DOHH2 (cell line): ENCODE data around the gene CDC42BPA.

Experiments
- H3F3A ChIP-seq: fragments of 200-600 bp; sonication (generic), shearing (Covaris generic); 2 replicates; pipeline ENCODE4 v1.6.0; 2016; ENCODE audit warnings: antibody characterized with exemption, mild to moderate bottlenecking; ENCODE audit not compliant: control insufficient read depth, insufficient read depth
- H3K27ac ChIP-seq: fragments of 200-600 bp; sonication (generic); 2 replicates; pipeline ENCODE4 v1.5.1; 2014; ENCODE audit warnings: low read depth, mild to moderate bottlenecking, low read length, moderate library complexity
- H3K27me3 ChIP-seq: fragments of 200-600 bp; sonication (generic); 2 replicates; pipeline ENCODE4 v1.6.1; 2014; ENCODE audit warnings: mild to moderate bottlenecking, low read length, mixed read lengths; ENCODE audit not compliant: control insufficient read depth
- H3K36me3 ChIP-seq: fragments of 200-600 bp; sonication (generic); 2 replicates; pipeline ENCODE4 v1.6.1; 2014; ENCODE audit warnings: mild to moderate bottlenecking, low read length, moderate library complexity, mixed read lengths; ENCODE audit not compliant: control insufficient read depth
- H3K4me1 ChIP-seq: fragments of 200-600 bp; sonication (generic); 2 replicates; pipeline ENCODE4 v1.6.1; 2014; ENCODE audit warnings: mild to moderate bottlenecking, low read length, mixed read lengths; ENCODE audit not compliant: control insufficient read depth
- H3K4me2 ChIP-seq: fragments of 200-600 bp; sonication (generic); 2 replicates; pipeline ENCODE4 v1.6.0; 2014; ENCODE audit warnings: mild to moderate bottlenecking, low read length, moderate library complexity
- H3K4me3 ChIP-seq: fragments of 200-600 bp; sonication (generic); 2 replicates; pipeline ENCODE4 v1.5.1; 2014; ENCODE audit warnings: mild to moderate bottlenecking, low read length, mixed read lengths
- H3K79me2 ChIP-seq: fragments of 200-600 bp; sonication (generic); 2 replicates; pipeline ENCODE4 v1.6.1; 2014; ENCODE audit warnings: mild to moderate bottlenecking, low read length, mixed read lengths; ENCODE audit not compliant: control insufficient read depth
- H3K9me2 ChIP-seq: fragments of 200-600 bp; sonication (generic); replicated peaks from 2 replicates; pipeline ENCODE4 v1.6.1; 2014; ENCODE audit warnings: mild to moderate bottlenecking, low read length, mixed read lengths; ENCODE audit not compliant: control insufficient read depth
- H3K9me3 ChIP-seq: fragments of 200-600 bp; sonication (generic); 2 replicates; pipeline ENCODE4 v1.6.1; 2014; ENCODE audit warnings: antibody characterized with exemption, low read length, mixed read lengths; ENCODE audit not compliant: control insufficient read depth, insufficient read depth
- H4K20me1 ChIP-seq: fragments of 200-600 bp; sonication (generic); 2 replicates; pipeline ENCODE4 v1.6.0; 2014; ENCODE audit warnings: low read depth, mild to moderate bottlenecking, antibody characterized with exemption, low read length, moderate library complexity; ENCODE audit not compliant: control insufficient read depth, insufficient read depth
- EZH2phosphoT487 ChIP-seq: fragments of 200-600 bp; sonication (generic); IDR thresholded peaks from 2 replicates; pipeline ENCODE4 v1.6.1; 2017; ENCODE audit warnings: borderline replicate concordance, mild to moderate bottlenecking, antibody characterized with exemption, low read length, moderate library complexity, mixed read lengths
- TF ChIP-seq, protein P1 (sequence below): fragments of 200-600 bp; sonication (generic); IDR thresholded peaks from one replicate; pipeline ENCODE4 v1.5.1; 2014; ENCODE audit warnings: antibody characterized with exemption, mild to moderate bottlenecking, low read depth, low read length; ENCODE audit not compliant: poor library complexity, severe bottlenecking

CDC42BPA gene

DNA sequence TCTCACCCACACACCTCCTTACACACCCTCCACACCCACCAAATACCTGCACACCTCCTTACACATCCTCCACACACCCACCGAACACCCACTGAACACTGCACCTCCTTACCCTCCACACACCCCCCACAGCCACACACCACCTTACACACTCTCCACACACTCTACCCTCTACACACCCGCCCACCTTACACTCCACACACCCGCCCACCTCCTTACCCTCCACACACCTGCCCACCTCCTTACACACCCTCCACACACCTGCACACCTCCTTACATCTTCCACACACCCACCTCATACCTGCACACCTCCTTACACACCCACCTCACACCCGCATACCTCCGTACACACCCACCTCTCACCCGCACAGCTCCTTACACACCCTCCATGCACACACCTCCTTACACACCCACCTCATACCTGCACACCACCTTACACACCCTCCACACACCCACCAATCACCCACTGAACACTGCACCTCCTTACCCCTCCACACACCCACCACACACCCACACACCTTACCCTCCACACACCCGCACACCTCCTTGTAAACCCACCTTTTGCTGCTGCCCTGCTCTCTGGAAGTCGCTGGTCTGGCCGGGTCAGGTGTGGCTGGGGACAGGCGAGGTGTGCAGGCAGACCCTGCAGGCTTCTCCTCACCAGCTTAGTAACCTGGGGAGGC lies 339.7 kb downstream of the CDC42BPA start:
- Histone ChIP-seq H3K4me3 (no peak overlapping the region), H3K9me2 (no peaks in the 10 kb centered on the region), H3F3A (no peaks in the 10 kb centered on the region), H3K27me3 (no peaks in the 10 kb centered on the region), H3K9me3 (no peaks in the 10 kb centered on the region), H4K20me1 (no peaks in the 10 kb centered on the region), H3K4me1 (no peaks in the 10 kb centered on the region), H3K4me2 (no peak overlapping the region), H3K27ac (no peak overlapping the region), H3K79me2 (no peaks in the 10 kb centered on the region), H3K36me3 (no peaks in the 10 kb centered on the region)
- no peak for TF ChIP-seq EZH2phosphoT487
- TF ChIP-seq, protein P1, sequence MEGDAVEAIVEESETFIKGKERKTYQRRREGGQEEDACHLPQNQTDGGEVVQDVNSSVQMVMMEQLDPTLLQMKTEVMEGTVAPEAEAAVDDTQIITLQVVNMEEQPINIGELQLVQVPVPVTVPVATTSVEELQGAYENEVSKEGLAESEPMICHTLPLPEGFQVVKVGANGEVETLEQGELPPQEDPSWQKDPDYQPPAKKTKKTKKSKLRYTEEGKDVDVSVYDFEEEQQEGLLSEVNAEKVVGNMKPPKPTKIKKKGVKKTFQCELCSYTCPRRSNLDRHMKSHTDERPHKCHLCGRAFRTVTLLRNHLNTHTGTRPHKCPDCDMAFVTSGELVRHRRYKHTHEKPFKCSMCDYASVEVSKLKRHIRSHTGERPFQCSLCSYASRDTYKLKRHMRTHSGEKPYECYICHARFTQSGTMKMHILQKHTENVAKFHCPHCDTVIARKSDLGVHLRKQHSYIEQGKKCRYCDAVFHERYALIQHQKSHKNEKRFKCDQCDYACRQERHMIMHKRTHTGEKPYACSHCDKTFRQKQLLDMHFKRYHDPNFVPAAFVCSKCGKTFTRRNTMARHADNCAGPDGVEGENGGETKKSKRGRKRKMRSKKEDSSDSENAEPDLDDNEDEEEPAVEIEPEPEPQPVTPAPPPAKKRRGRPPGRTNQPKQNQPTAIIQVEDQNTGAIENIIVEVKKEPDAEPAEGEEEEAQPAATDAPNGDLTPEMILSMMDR, result no peak

DNA sequence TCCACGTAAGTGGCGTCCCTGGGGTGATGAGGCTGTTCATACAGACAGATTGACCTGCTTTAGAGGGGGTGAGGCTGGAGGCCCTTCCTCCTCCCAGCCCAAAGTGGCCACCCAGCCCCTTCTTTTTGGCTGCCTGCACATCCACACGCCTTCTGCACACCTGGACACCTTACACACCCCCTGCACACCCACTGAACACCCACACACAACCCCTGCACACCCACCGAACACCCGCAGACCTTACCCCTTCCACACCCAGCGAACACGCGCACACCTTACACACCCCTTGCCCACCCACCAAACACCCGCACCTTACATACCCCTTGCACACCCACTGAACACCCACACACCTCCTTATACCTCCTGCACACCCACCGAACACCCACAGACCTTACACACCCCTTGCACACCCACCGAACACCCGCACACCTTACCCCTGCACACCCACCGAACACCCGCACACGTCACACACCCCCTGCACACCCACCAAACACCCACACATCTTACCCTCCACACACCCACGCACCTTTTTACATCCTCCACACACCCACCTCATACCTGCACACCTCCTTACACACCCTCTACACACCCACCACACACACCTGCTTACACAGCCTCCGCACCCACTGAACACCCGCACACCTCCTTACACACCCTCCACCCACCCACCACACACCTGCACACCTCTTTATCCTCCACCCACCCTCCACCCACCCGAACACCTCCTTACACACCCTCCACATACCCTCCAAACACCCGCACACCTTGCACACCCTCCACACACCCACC lies 340.5 kb downstream of the CDC42BPA start:
- TF ChIP-seq, protein P1, result no peak
- no peak for TF ChIP-seq EZH2phosphoT487
- Histone ChIP-seq H3K4me2 (no peak overlapping the region), H3K27ac (no peak overlapping the region), H3K9me3 (no peaks in the 10 kb centered on the region), H3F3A (no peaks in the 10 kb centered on the region), H3K9me2 (no peaks in the 10 kb centered on the region), H3K79me2 (no peaks in the 10 kb centered on the region), H3K27me3 (no peaks in the 10 kb centered on the region), H3K36me3 (no peaks in the 10 kb centered on the region), H3K4me1 (no peaks in the 10 kb centered on the region), H4K20me1 (no peaks in the 10 kb centered on the region), H3K4me3 (no peak overlapping the region)

DNA sequence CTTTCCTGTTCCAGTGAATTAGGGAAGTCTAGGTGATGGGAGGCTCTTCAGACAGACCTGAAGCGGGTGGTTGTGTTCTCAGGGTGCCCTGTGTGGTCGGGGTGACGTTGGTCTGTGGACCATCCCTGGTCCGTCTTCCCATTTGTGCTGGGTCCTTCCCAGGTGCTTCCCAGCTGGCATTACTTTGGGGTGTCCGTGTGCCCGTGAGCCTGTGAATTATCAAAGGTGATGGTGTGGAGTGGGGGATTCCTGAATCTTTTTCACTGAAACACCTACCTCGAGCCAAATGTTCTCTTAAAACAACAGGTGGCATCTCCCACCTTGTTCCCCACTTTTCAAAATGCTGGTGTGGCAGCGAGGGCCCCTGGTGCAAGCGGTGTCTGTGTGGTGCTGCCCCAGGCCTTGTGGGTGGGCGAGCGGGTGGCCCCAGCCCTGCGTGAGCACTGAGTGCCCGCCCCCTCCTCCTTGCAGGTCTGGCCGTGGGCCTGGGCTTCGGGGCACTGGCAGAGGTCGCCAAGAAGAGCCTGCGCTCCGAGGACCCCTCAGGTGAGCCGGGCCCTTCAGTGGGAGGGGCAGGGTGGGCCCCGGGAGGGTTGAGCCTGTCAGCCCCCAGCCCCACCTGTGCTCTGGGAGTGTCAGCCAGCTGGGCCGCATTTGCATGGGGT lies 341.2 kb downstream of the CDC42BPA start:
- Histone ChIP-seq H3K4me3 (no peak overlapping the region), H3K4me2 (no peak overlapping the region), H3K27ac (no peak overlapping the region), H3K9me3 (no peaks in the 10 kb centered on the region), H3F3A (no peaks in the 10 kb centered on the region), H3K27me3 (no peaks in the 10 kb centered on the region), H3K79me2 (no peaks in the 10 kb centered on the region), H3K36me3 (no peaks in the 10 kb centered on the region), H4K20me1 (no peaks in the 10 kb centered on the region), H3K4me1 (peaks cover 4% of the 10 kb centered on the region), H3K9me2 (no peaks in the 10 kb centered on the region)
- TF ChIP-seq, protein P1, result no peak
- TF ChIP-seq EZH2phosphoT487, result no peak
